Cardiac fibroblast (primary cell): ENCODE data around the gene TGFB2.
A peak's percentile ranks its signal among the peaks of the same experiment; 100 is the strongest.

Experiments
- DNase-seq, 2 donors: peaks; one replicate each; pipeline versions ENCODE4 v3.0.0 to v3.0.0-alpha.2; 2010; ENCODE audit warnings: low read depth in 2 of 2
- H3K4me3 ChIP-seq, 2 donors: replicated peaks in 1 of 2; 1 replicate in 1 of 2; 2 replicates in 1 of 2; pipeline ENCODE4 v1.5.1; 2011; ENCODE audit warnings: low read depth in 2 of 2, low read length in 2 of 2, mild to moderate bottlenecking in 2 of 2, moderate library complexity in 1 of 2
- TF ChIP-seq, protein P1 (sequence below): IDR thresholded peaks from one replicate; pipeline ENCODE4 v1.5.1; 2011; ENCODE audit warnings: low read depth, mild to moderate bottlenecking, low read length, inconsistent platforms

TGFB2 gene

DNA sequence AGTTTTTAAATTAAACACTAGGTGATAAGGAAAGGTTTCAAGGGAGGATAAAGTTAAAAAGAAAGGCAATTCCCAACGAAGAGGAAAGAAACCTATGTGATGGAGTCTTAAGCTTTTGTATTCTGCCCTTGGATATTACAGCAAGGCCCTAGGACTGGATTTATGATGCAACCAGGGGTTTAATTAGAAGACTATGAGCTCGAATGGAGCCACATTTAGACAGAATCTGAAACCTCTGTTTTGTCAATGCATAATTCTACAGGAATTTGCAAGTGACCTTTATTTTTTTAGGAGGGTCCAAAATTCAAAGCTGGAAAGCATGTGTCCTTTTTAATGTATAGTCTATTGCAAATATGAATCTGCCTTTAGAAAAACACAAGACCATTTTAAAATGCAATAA, 37.9 kb downstream of the TGFB2 start:
- DNase-seq, result no peak
- TF ChIP-seq, protein P1, sequence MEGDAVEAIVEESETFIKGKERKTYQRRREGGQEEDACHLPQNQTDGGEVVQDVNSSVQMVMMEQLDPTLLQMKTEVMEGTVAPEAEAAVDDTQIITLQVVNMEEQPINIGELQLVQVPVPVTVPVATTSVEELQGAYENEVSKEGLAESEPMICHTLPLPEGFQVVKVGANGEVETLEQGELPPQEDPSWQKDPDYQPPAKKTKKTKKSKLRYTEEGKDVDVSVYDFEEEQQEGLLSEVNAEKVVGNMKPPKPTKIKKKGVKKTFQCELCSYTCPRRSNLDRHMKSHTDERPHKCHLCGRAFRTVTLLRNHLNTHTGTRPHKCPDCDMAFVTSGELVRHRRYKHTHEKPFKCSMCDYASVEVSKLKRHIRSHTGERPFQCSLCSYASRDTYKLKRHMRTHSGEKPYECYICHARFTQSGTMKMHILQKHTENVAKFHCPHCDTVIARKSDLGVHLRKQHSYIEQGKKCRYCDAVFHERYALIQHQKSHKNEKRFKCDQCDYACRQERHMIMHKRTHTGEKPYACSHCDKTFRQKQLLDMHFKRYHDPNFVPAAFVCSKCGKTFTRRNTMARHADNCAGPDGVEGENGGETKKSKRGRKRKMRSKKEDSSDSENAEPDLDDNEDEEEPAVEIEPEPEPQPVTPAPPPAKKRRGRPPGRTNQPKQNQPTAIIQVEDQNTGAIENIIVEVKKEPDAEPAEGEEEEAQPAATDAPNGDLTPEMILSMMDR, result no peak

DNA sequence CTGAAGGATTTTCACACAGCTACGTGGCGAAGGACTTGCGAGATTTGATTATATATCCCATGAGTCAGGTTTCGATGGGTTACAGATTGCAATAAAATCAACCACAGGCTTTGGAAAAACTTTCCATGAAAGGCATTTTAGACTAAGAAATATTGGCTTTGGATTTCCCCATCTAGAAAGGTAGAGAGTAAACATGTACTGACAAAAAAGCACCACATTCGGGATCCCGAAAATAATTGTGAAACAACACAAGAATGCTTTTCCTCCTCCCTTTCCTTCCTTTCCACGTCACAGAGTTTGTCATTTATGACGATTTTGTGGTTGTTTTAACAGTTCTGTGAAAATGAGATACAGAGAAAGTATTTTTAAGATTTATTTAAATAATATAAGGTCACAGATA, 38.5 kb downstream of the TGFB2 start:
- H3K4me3 ChIP-seq, result no peak overlapping the region
- DNase-seq, result peak; percentile 37 to 81
- TF ChIP-seq, protein P1, result no peak

More for the DNA sequence above, 37.9 kb downstream of the TGFB2 start:
- no peak overlapping the region for H3K4me3 ChIP-seq

DNA sequence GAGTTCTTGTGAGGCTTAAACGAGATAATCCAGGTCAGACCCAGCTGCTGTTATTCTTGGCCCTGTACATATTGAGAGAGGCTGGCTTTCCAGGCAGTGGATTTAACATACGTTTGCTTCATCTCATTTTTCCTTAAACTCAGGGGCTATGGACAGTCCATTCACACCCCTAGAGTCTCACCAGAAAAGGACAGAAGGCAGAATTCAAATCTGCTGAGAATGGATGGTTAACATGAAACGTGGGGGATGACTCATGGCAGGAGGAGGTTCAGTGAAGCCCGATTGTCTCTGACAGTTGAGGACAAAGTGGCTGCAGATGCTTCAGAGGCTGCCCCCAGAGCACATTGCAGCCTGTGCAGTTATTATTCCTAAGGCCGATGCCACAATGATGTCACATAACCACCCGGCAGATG, 39.5 kb downstream of the TGFB2 start:
- H3K4me3 ChIP-seq, result no peak overlapping the region
- TF ChIP-seq, protein P1, result no peak
- DNase-seq, result peak in 1 of 2 donors; percentile 67

DNA sequence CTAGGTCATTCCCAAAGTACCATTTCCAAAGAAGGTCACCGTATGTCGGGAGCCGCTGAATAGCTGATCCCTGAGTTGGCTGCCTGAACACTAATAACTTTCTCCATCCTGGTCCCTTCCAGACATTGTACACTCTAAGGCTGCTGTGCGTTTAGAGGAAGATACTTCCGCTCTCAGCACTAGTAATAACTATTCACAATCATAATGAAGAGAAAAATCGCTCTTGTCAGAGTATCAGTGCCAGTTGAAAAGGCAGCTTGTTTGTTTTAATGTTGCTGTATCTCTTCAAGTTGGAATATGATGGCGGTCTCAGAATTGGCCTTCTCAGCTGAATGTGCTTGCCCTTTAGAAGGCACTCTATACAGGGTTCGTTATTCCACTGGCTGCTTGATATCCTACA, 43.5 kb downstream of the TGFB2 start:
- H3K4me3 ChIP-seq, result no peak overlapping the region
- DNase-seq, result no peak
- TF ChIP-seq, protein P1, result no peak

DNA sequence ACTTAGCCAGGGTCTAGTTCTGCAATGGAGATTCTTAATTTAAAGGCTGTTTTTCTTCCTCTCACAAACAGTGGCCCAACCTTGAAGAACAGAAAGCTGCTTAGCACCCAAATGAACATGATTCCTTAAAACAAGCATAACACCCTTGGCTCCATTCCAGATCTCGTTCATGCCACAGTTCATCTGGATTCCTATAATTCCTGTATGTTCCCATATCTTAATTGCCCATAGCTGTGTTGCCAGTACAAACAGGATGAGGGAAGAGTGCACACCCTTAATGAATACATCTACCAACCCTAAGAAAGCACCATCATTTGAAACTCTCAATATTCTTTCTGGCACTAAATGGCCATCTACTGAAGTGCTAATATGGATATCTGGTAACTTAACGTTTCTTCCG, 45.5 kb downstream of the TGFB2 start:
- TF ChIP-seq, protein P1, result no peak
- peak; percentile 59 to 79 for DNase-seq
- no peak overlapping the region for H3K4me3 ChIP-seq

DNA sequence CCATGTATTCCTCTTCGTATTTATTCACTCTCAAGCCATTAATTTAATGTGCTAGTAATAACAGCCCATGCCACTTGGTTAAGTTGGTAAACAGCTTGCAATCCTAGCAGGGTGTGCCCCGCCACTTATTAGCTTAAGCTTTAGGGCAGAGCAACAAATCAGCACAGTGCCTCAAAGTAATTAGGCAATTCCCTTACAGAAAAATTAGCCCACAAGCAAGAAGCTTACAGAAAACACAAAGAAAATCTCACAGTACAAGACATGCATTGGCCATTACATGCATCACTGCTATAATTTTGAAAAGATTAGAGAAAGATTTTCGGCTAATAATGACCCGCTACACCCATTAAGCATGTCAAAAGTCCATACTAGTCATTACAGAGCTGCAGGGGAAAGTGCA, 47.6 kb downstream of the TGFB2 start:
- no peak for DNase-seq
- no peak overlapping the region for H3K4me3 ChIP-seq
- TF ChIP-seq, protein P1, result no peak

DNA sequence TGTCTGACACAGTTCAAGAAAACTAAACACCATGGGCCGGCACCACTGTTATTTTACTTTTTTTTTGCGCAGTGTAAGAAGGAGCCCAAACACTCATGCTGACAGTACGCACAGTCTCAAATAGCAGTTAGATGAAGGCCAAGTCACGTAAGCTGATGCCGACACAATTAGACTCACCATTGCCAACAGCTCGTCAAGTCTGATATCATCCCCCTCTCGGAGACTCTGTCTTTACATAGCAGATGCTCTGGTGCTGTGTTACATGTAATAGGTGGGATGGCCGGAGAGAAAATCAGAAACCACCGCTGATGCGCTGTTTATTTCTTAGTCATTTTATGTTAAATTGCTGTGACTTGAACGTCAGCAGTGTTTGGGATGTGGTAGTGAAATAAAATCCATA, 49.3 kb downstream of the TGFB2 start:
- TF ChIP-seq, protein P1, result no peak
- no peak for DNase-seq
- H3K4me3 ChIP-seq, result no peak overlapping the region
